ENCODE data around the gene COP1.

DNA sequence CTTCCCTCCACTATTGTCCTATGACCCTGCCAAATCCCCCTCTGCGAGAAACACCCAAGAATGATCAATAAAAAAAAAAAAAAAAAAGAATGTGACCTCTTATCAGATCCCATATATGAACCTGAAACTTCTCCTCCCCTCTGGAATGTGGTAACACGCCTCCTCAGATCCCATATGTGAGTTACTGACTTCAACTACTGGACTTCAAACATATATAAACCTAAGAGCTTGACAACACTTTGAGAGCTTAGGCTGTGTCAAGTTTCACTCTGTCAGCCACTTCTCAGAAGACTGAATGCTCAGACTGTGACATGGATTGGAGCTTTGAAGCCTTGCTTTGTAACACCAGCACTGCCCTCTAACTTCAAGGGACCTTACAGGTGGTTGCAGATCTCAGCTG, 148.4 kb downstream of the COP1 start:
- TF ChIP-seq, protein P1, sequence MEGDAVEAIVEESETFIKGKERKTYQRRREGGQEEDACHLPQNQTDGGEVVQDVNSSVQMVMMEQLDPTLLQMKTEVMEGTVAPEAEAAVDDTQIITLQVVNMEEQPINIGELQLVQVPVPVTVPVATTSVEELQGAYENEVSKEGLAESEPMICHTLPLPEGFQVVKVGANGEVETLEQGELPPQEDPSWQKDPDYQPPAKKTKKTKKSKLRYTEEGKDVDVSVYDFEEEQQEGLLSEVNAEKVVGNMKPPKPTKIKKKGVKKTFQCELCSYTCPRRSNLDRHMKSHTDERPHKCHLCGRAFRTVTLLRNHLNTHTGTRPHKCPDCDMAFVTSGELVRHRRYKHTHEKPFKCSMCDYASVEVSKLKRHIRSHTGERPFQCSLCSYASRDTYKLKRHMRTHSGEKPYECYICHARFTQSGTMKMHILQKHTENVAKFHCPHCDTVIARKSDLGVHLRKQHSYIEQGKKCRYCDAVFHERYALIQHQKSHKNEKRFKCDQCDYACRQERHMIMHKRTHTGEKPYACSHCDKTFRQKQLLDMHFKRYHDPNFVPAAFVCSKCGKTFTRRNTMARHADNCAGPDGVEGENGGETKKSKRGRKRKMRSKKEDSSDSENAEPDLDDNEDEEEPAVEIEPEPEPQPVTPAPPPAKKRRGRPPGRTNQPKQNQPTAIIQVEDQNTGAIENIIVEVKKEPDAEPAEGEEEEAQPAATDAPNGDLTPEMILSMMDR (IDR thresholded peaks at IDR 0.05; ENCODE audit: borderline replicate concordance, extremely low read depth, low read length, poor library complexity, severe bottlenecking): no peak
- TF ChIP-seq EZH2 (IDR thresholded peaks at IDR 0.05; ENCODE audit: borderline replicate concordance, low read depth, low read length, severe bottlenecking): no peak
